Measurements from ENCODE around the gene CDC27.

DNA sequence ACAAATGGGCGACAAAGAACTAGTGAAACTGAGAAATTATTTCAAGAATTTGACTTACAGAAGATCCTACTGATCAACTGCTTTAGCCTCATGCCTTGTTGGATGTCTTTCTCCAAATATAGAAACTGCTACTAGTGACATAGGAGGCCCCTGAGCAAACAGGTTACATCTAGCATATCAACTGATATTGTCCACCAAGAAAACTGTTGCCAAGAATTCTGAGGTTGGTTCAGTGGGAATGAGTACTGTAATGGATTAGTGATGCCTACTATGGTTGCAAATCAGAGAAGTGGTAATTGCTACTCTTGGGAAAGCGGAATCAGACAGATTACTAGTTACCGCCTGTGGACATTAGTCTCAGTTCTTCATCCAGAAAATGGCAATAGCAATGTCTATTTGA lies 10.0 kb downstream of the CDC27 start:
- TF ChIP-seq EZH2 (IDR thresholded peaks at IDR 0.05; ENCODE audit: insufficient read depth, low read length) = no peak
- TF ChIP-seq, protein P1, sequence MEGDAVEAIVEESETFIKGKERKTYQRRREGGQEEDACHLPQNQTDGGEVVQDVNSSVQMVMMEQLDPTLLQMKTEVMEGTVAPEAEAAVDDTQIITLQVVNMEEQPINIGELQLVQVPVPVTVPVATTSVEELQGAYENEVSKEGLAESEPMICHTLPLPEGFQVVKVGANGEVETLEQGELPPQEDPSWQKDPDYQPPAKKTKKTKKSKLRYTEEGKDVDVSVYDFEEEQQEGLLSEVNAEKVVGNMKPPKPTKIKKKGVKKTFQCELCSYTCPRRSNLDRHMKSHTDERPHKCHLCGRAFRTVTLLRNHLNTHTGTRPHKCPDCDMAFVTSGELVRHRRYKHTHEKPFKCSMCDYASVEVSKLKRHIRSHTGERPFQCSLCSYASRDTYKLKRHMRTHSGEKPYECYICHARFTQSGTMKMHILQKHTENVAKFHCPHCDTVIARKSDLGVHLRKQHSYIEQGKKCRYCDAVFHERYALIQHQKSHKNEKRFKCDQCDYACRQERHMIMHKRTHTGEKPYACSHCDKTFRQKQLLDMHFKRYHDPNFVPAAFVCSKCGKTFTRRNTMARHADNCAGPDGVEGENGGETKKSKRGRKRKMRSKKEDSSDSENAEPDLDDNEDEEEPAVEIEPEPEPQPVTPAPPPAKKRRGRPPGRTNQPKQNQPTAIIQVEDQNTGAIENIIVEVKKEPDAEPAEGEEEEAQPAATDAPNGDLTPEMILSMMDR (IDR thresholded peaks at IDR 0.05; ENCODE audit: insufficient read depth, low read depth, low read length) = no peak
